HG03280 (cell line): ENCODE results near the gene ZSCAN20.

Source experiments
- ATAC-seq: cut with Tn5 transposase; IDR thresholded peaks from one replicate; pipeline ENCODE4 v1.9.1; 2021; ENCODE audit warnings: mild to moderate bottlenecking, moderate library complexity; ENCODE audit not compliant: unreplicated experiment

Gene ZSCAN20

GRCh38 chr1:33472269-33472980 lies at the start of gene ZSCAN20:
Gene ZSCAN20 (plus strand): TSS chr1:33472645. CDS start chr1:33479289, 6,644 bp downstream.
- peak; percentile 91 for ATAC-seq

GRCh38 chr1:33424205-33424604 lies 48.2 kb upstream of the ZSCAN20 start:
- ATAC-seq = no peak

- ATAC-seq = no peak
Observed at GRCh38 chr1:33424610-33425009, 47.8 kb upstream of the ZSCAN20 start.

GRCh38 chr1:33425900-33426299 lies 46.5 kb upstream of the ZSCAN20 start:
- ATAC-seq = no peak

- ATAC-seq = no peak
Observed at GRCh38 chr1:33426916-33427315, 45.5 kb upstream of the ZSCAN20 start.

GRCh38 chr1:33428661-33429060 lies 43.8 kb upstream of the ZSCAN20 start:
- no peak for ATAC-seq

GRCh38 chr1:33429332-33429731 lies 43.1 kb upstream of the ZSCAN20 start:
- no peak for ATAC-seq

- no peak for ATAC-seq
Observed at GRCh38 chr1:33429856-33430691, 42.4 kb upstream of the ZSCAN20 start.

- peak; percentile 96 for ATAC-seq
Observed at GRCh38 chr1:33430692-33431593, 41.5 kb upstream of the ZSCAN20 start, which contains the start of gene PHC2. Gene PHC2 (minus strand): TSS chr1:33431095. CDS start chr1:33375539, 55,556 bp downstream.

- ATAC-seq = no peak
Observed at GRCh38 chr1:33433509-33434362, 38.7 kb upstream of the ZSCAN20 start.

- no peak for ATAC-seq
Observed at GRCh38 chr1:33434363-33434750, 38.1 kb upstream of the ZSCAN20 start.

GRCh38 chr1:33435096-33435820 lies 37.2 kb upstream of the ZSCAN20 start:
- ATAC-seq = no peak

- ATAC-seq = no peak
Observed at GRCh38 chr1:33436557-33437285, 35.7 kb upstream of the ZSCAN20 start.

GRCh38 chr1:33438364-33439160 lies 33.9 kb upstream of the ZSCAN20 start:
- ATAC-seq = no peak

GRCh38 chr1:33439662-33440061 lies 32.8 kb upstream of the ZSCAN20 start:
- no peak for ATAC-seq

- ATAC-seq = no peak
Observed at GRCh38 chr1:33441088-33441745, 31.2 kb upstream of the ZSCAN20 start.

GRCh38 chr1:33442141-33442540 lies 30.3 kb upstream of the ZSCAN20 start:
- ATAC-seq = no peak
